Psoas muscle (tissue), 8 donors: ENCODE results near the gene DENND2D. TPM values are rescaled to one million over a fixed set of nuclear protein-coding genes. Genes with fewer than 3 reads are reported as not detected.

ENCODE experiments used
- ATAC-seq, 4 donors: fragments of 200-7000 bp; cut with Tn5 transposase; one replicate each; pipeline ENCODE4 v1.9.1; 2020; ENCODE audit warnings: moderate library complexity in 3 of 4, mild to moderate bottlenecking in 2 of 4
- DNase-seq, 2 donors: peaks; one replicate each; pipeline ENCODE4 v3.0.0-alpha.2; 2020
- H3K27ac ChIP-seq: fragments of 200-600 bp; one replicate; pipeline ENCODE4 v1.8.0; 2022
- H3K27me3 ChIP-seq, 3 donors: fragments of 200-600 bp in 1 of 3; one replicate each; pipeline versions ENCODE4 v1.6.1 to v1.8.0; 2013 to 2022; ENCODE audit warnings: low read length in 2 of 3, mild to moderate bottlenecking in 2 of 3, moderate library complexity in 1 of 3; ENCODE audit not compliant: insufficient read depth in 3 of 3
- H3K36me3 ChIP-seq, 2 donors: fragments of 200-600 bp in 1 of 2; one replicate each; pipeline versions ENCODE4 v1.6.1 to v1.8.0; 2013 to 2022; ENCODE audit warnings: low read depth in 1 of 2, mild to moderate bottlenecking in 1 of 2, moderate library complexity in 1 of 2; ENCODE audit not compliant: insufficient read depth in 1 of 2
- H3K4me1 ChIP-seq: fragments of 200-600 bp; one replicate; pipeline ENCODE4 v1.8.0; 2022
- H3K4me3 ChIP-seq: fragments of 200-600 bp; one replicate; pipeline ENCODE4 v1.8.0; 2022; ENCODE audit warnings: mild to moderate bottlenecking
- H3K9me3 ChIP-seq: fragments of 200-600 bp; one replicate; pipeline ENCODE4 v1.8.0; 2022
- CTCF ChIP-seq: fragments of 200-600 bp; IDR thresholded peaks from one replicate; pipeline ENCODE4 v1.8.0; 2022; ENCODE audit warnings: antibody characterized with exemption
- WGBS, 3 donors: extraction: QIAGEN DNeasy Blood & Tissue Kit; methylation state at CpG; one replicate each; pipeline versions ENCODE4 v1.1.6 to v1.1.7; 2013; 5-methylcytosine and 5-hydroxymethylcytosine counted together
- intact Hi-C, 2 donors: fragments of 100-400 bp; cut with DNase I; formaldehyde crosslinking; loops; one replicate each; pipeline versions ENCODE4 v1.11.0 to v1.14.2; 2022
- polyA plus RNA-seq, 3 donors: library from polyadenylated mRNA; stranded (reverse); fragments of 200-250 nt; gene quantifications; one replicate each; pipeline ENCODE4 v1.2.3, GENCODE V29; 2013
- total RNA-seq, 4 donors: library from RNA; stranded (reverse); fragmentation: NEBNext Ultra II Directional in 2 of 4; extraction: Animal tissue kit (Norgen Biotek cat#: 25700) in 2 of 4; gene quantifications; one replicate each; pipeline versions ENCODE4 v1.2.1 to v1.2.4, GENCODE V29; 2021 to 2023
- donor health status: healthy with polysubstance abuse.
- donor health status: DM: no; HTN: no; CAD: no; lungs with moderate emphysema.
- donor health status: Bipolar disorder and iron deficiency.
- donor health status: healthy.
- donor health status: DM: yes; HTN: yes; CAD: no.
- donor health status: DM: no; HTN: no; CAD: no.
- donor health status: DM: no; HTN: no; CAD: no.
- donor health status: DM: yes; HTN: yes; CAD: no.

The DENND2D gene
- total and polyA plus RNA-seq, 7 donors, result 0.31 to 2.1 (median 1.2) TPM

GRCh38 chr1:111234866-111235265 is 34.4 kb upstream of the DENND2D start:
- ATAC-seq, result no peak
- Histone ChIP-seq H3K4me3 (no peak overlapping the region), H3K36me3 (no peaks in the 10 kb centered on the region), H3K9me3 (no peaks in the 10 kb centered on the region), H3K27me3 (no peaks in the 10 kb centered on the region), H3K4me1 (no peaks in the 10 kb centered on the region), H3K27ac (no peak overlapping the region)
- no peak for DNase-seq
- 72 to 81% (median 78%) methylated on average over 3 of the region's 3 CpGs for whole genome bisulfite sequencing, 3 donors
- TF ChIP-seq CTCF, result no peak
- intact Hi-C loops, result no loop called here

- Histone ChIP-seq H3K36me3 (no peaks in the 10 kb centered on the region), H3K4me1 (no peaks in the 10 kb centered on the region), H3K9me3 (no peaks in the 10 kb centered on the region), H3K4me3 (no peak overlapping the region), H3K27ac (no peak overlapping the region), H3K27me3 (no peaks in the 10 kb centered on the region)
- DNase-seq (no peak), ATAC-seq (no peak)
- 87 to 89% (median 89%) methylated on average over 4 of the region's 4 CpGs for WGBS, 3 donors
- no peak for TF ChIP-seq CTCF
- intact Hi-C loops, result no loop called here
Measured at GRCh38 chr1:111234258-111234657, 33.8 kb upstream of the DENND2D start.

GRCh38 chr1:111232134-111232533 is 31.7 kb upstream of the DENND2D start:
- no peak for TF ChIP-seq CTCF
- 92 to 96% (median 95%) methylated on average over 3 of the region's 3 CpGs for WGBS, 3 donors
- Histone ChIP-seq H3K4me1 (no peaks in the 10 kb centered on the region), H3K36me3 (no peaks in the 10 kb centered on the region), H3K27ac (no peak overlapping the region), H3K27me3 (no peaks in the 10 kb centered on the region), H3K9me3 (no peaks in the 10 kb centered on the region), H3K4me3 (no peak overlapping the region)
- DNase-seq (no peak), ATAC-seq (no peak)
- intact Hi-C loops, result no loop called here

GRCh38 chr1:111228748-111229126 is 28.3 kb upstream of the DENND2D start:
- no peak overlapping the region for H3K4me3 ChIP-seq
- H3K27me3 ChIP-seq, result no peaks in the 10 kb centered on the region

More at GRCh38 chr1:111228748-111229126, 28.3 kb upstream of the DENND2D start:
- 48 to 72% (median 48%) methylated on average over 2 of the region's 2 CpGs for WGBS, 3 donors
- TF ChIP-seq CTCF, result no peak
- no peak overlapping the region for H3K27ac ChIP-seq
- no peaks in the 10 kb centered on the region for H3K4me1 ChIP-seq
- ATAC-seq, result no peak
- H3K36me3 ChIP-seq, result no peaks in the 10 kb centered on the region
- no peaks in the 10 kb centered on the region for H3K9me3 ChIP-seq
- no peak for DNase-seq
- intact Hi-C loops, result loop anchor here in 1 of 2 donors (10.0 kb wide), 2 partner anchors 156 to 546 kb away; no protein-coding TSS in a partner anchor
